Hippocampal formation (tissue), 2 donors: ENCODE measurements around the gene HTRA3.

Source experiments
- DNase-seq, 2 donors: peaks; one replicate each; lab custom pipeline; 2025; lab: John Stamatoyannopoulos, UW

The HTRA3 gene

GRCh38 chr4:8267077-8267476 lies 2.5 kb upstream of the HTRA3 start:
- DNase-seq: no peak

- no peak for DNase-seq
Measured at GRCh38 chr4:8268211-8268610, 1.3 kb upstream of the HTRA3 start.

GRCh38 chr4:8268901-8269534 lies 536 bp upstream of the HTRA3 start:
- DNase-seq: no peak

GRCh38 chr4:8270418-8270771 lies 841 bp downstream of the HTRA3 start:
- no peak for DNase-seq

- no peak for DNase-seq
Measured at GRCh38 chr4:8270912-8271815, 1.6 kb downstream of the HTRA3 start.

- DNase-seq: no peak
Measured at GRCh38 chr4:8271821-8272220, 2.3 kb downstream of the HTRA3 start.

- DNase-seq: no peak
Measured at GRCh38 chr4:8272472-8273428, 3.2 kb downstream of the HTRA3 start.

- DNase-seq: no peak
Measured at GRCh38 chr4:8273450-8273849, 3.9 kb downstream of the HTRA3 start.

GRCh38 chr4:8274066-8274652 lies 4.6 kb downstream of the HTRA3 start:
- DNase-seq: no peak

GRCh38 chr4:8274765-8275547 lies 5.4 kb downstream of the HTRA3 start:
- peak; percentile 10 to 64 for DNase-seq

GRCh38 chr4:8275548-8275910 lies 6.0 kb downstream of the HTRA3 start:
- DNase-seq: no peak

- DNase-seq: no peak
Measured at GRCh38 chr4:8276358-8277240, 7.0 kb downstream of the HTRA3 start.

GRCh38 chr4:8277356-8278008 lies 7.9 kb downstream of the HTRA3 start:
- DNase-seq: no peak

- no peak for DNase-seq
Measured at GRCh38 chr4:8278009-8278395, 8.4 kb downstream of the HTRA3 start.

GRCh38 chr4:8278421-8279287 lies 9.1 kb downstream of the HTRA3 start:
- DNase-seq: no peak

GRCh38 chr4:8279321-8280157 lies 10.0 kb downstream of the HTRA3 start:
- no peak for DNase-seq

GRCh38 chr4:8280158-8280875 lies 10.8 kb downstream of the HTRA3 start:
- DNase-seq: no peak
